T-cell (primary cell): Measurements from ENCODE around the gene CEBPG. TPM values are rescaled to one million over a fixed set of nuclear protein-coding genes. Genes with fewer than 3 reads are reported as not detected.

ENCODE experiments used
- ATAC-seq, 4 experiments: fragments of 200-7000 bp in 3 of 4; fragments of 150-1000 bp in 1 of 4; cut with Tn5 transposase; replicated peaks in 1 of 4; 1 replicate in 3 of 4; 2 replicates in 1 of 4; pipeline ENCODE4 v1.10.0; 2021; ENCODE audit warnings: moderate library complexity in 3 of 4, mild to moderate bottlenecking in 2 of 4, moderate number of reproducible peaks in 1 of 4
- CTCF ChIA-PET, 2 donors: fragments of 300-600 bp; sonication (Branson Sonifier 250); formaldehyde crosslinking; loops; one replicate each; lab custom pipeline; 2022; ENCODE audit warnings: antibody characterized with exemption in 2 of 2; lab: Charles Lee
- POLR2A ChIA-PET, 2 donors: fragments of 300-600 bp; sonication (Branson Sonifier 250); formaldehyde crosslinking; loops; one replicate each; lab custom pipeline; 2022; ENCODE audit warnings: antibody characterized with exemption in 2 of 2; lab: Charles Lee
- DNase-seq, 35 experiments: peaks; one replicate each; pipeline versions ENCODE4 v3.0.0 to v3.0.0-alpha.2; 2013 to 2023
- H3K27ac ChIP-seq: one replicate; pipeline ENCODE4 v1.5.1; 2013; ENCODE audit warnings: low read length
- H3K27me3 ChIP-seq, 2 experiments: replicated peaks in 1 of 2; 1 replicate in 1 of 2; 2 replicates in 1 of 2; pipeline versions ENCODE4 v1.6.1 to v1.7.0; 2013; ENCODE audit warnings: low read length in 1 of 2, mixed read lengths in 1 of 2; ENCODE audit not compliant: control insufficient read depth in 2 of 2, insufficient read depth in 2 of 2; ENCODE audit errors: extremely low read depth in 1 of 2
- H3K36me3 ChIP-seq, 2 donors: 1 replicate in 1 of 2; 2 replicates in 1 of 2; pipeline versions ENCODE4 v1.6.1 to v1.7.0; 2013; ENCODE audit warnings: low read length in 1 of 2; ENCODE audit not compliant: control insufficient read depth in 2 of 2, insufficient read depth in 1 of 2; ENCODE audit errors: extremely low read depth in 1 of 2
- H3K4me1 ChIP-seq, 2 experiments: 1 replicate in 1 of 2; 2 replicates in 1 of 2; pipeline versions ENCODE4 v1.6.1 to v1.7.0; 2013; ENCODE audit warnings: low read length in 2 of 2, mixed read lengths in 1 of 2; ENCODE audit not compliant: insufficient read depth in 2 of 2, control insufficient read depth in 1 of 2; ENCODE audit errors: extremely low read depth in 1 of 2
- H3K4me3 ChIP-seq, 2 donors: 1 replicate in 1 of 2; 2 replicates in 1 of 2; pipeline versions ENCODE4 v1.5.1 to v1.7.0; 2013; ENCODE audit warnings: mild to moderate bottlenecking in 2 of 2, low read length in 1 of 2, moderate library complexity in 1 of 2; ENCODE audit not compliant: control insufficient read depth in 1 of 2; ENCODE audit errors: extremely low read depth in 1 of 2
- H3K9me3 ChIP-seq: 2 replicates; pipeline ENCODE4 v1.7.0; 2013
- H3K27ac Mint-ChIP-seq, 2 donors: one replicate each; pipeline ENCODE4 v1.8.0; 2020 to 2021; ENCODE audit warnings: mild to moderate bottlenecking in 2 of 2, mixed read lengths in 2 of 2
- H3K27me3 Mint-ChIP-seq, 2 donors: one replicate each; pipeline ENCODE4 v1.8.0; 2021 to 2022; ENCODE audit warnings: mixed read lengths in 2 of 2
- H3K36me3 Mint-ChIP-seq: one replicate; pipeline ENCODE4 v1.8.0; 2021; ENCODE audit warnings: mixed read lengths
- H3K4me1 Mint-ChIP-seq, 3 donors: one replicate each; pipeline ENCODE4 v1.8.0; 2020 to 2022; ENCODE audit warnings: mixed read lengths in 3 of 3, mild to moderate bottlenecking in 1 of 3
- H3K4me3 Mint-ChIP-seq, 3 donors: one replicate each; pipeline ENCODE4 v1.8.0; 2020 to 2022; ENCODE audit warnings: mild to moderate bottlenecking in 3 of 3, mixed read lengths in 3 of 3, moderate library complexity in 3 of 3
- H3K9me3 Mint-ChIP-seq, 3 donors: one replicate each; pipeline ENCODE4 v1.8.0; 2020 to 2022; ENCODE audit warnings: mixed read lengths in 3 of 3
- WGBS: methylation state at CpG from one replicate; pipeline ENCODE4 v1.1.5; 2013; ENCODE audit warnings: missing lambda C conversion rate; ENCODE audit not compliant: insufficient coverage; 5-methylcytosine and 5-hydroxymethylcytosine counted together
- total RNA-seq, 35 experiments: library from RNA in 6 of 35; stranded (reverse) in 6 of 35; fragments of 120-200 nt in 1 of 35; gene quantifications; one replicate each; pipeline versions ENCODE4 v1.2.1 to v1.2.4 and lab custom pipeline; 2013 to 2026

The CEBPG gene
- total RNA-seq, 5 donors from 2014 or later (not counting 1 experiment from before 2014, with no cell fraction given): 15.9 to 27.1 (median 25.1) TPM

DNA sequence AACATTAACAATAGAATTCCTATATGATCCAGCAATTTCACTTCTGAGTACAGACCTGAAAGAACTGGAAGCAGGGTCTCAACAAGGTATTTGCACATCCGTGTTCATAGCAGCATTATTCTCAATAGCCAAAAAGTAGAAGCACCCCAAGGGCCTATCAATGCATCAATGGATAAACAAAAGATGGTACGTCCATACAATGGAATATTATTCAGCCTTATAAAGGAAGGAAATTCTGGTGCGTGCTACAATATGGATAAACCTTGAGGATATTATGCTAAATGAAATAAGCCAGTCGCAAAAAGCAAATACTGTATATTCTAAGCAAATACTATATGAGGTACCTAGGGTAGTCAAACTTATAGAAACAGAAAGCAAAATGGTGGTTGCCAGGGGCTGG is 40.4 kb upstream of the CEBPG start:
- WGBS: no CpG with 5 or more reads among the region's 4 CpGs
- ChIA-PET POLR2A (no interaction called here), CTCF (no interaction called here)
- Histone ChIP-seq H3K9me3 (no peaks in the 10 kb centered on the region), H3K4me1 (no peaks in the 10 kb centered on the region), H3K27ac (no peak overlapping the region), H3K27me3 (peaks cover 0 to 20% of the 10 kb centered on the region in 2 experiments), H3K36me3 (no peaks in the 10 kb centered on the region), H3K4me3 (no peak overlapping the region)
- H3K4me1 Mint-ChIP-seq: no peaks in the 10 kb centered on the region
- DNase-seq: no peak
- peaks cover 19 to 29% of the 10 kb centered on the region in 2 donors for H3K27me3 Mint-ChIP-seq
- H3K36me3 Mint-ChIP-seq: no peaks in the 10 kb centered on the region
- H3K4me3 Mint-ChIP-seq: no peak overlapping the region
- H3K9me3 Mint-ChIP-seq: no peaks in the 10 kb centered on the region
- ATAC-seq: no peak
- H3K27ac Mint-ChIP-seq: no peak overlapping the region

- Histone ChIP-seq H3K4me3 (no peak overlapping the region), H3K9me3 (no peaks in the 10 kb centered on the region), H3K4me1 (no peaks in the 10 kb centered on the region), H3K27ac (no peak overlapping the region), H3K36me3 (no peaks in the 10 kb centered on the region), H3K27me3 (peaks cover 0 to 18% of the 10 kb centered on the region in 2 experiments)
- Mint-ChIP-seq H3K9me3 (no peaks in the 10 kb centered on the region), H3K4me3 (no peak overlapping the region), H3K27ac (no peak overlapping the region), H3K36me3 (no peaks in the 10 kb centered on the region), H3K27me3 (peaks cover 15 to 27% of the 10 kb centered on the region in 2 donors), H3K4me1 (no peaks in the 10 kb centered on the region)
- CTCF ChIA-PET: no interaction called here
- DNase-seq: peak in 1 of 35 experiments; percentile 3
- no peak for ATAC-seq
- 100% methylated on average over 1 of the region's 3 CpGs for WGBS
- POLR2A ChIA-PET: no interaction called here
Observed at GRCh38 chr19:33333642-33334041, 39.9 kb upstream of the CEBPG start.

- H3K27ac ChIP-seq: no peak overlapping the region
- Mint-ChIP-seq H3K9me3 (no peaks in the 10 kb centered on the region), H3K27ac (no peak overlapping the region), H3K4me1 (no peaks in the 10 kb centered on the region), H3K36me3 (no peaks in the 10 kb centered on the region), H3K27me3 (peaks cover 13 to 24% of the 10 kb centered on the region in 2 donors), H3K4me3 (no peak overlapping the region)
- ChIA-PET CTCF (interaction anchor here in 1 of 2 donors (0.6 kb wide), 1 partner anchor 1097 kb away, joined by 3 read pairs; no protein-coding TSS in a partner anchor), POLR2A (no interaction called here)
- 80% methylated on average over 1 of the region's 3 CpGs for WGBS
- DNase-seq: no peak
- H3K36me3 ChIP-seq: no peaks in the 10 kb centered on the region
- H3K9me3 ChIP-seq: no peaks in the 10 kb centered on the region
- peaks cover 0 to 12% of the 10 kb centered on the region in 2 experiments for H3K27me3 ChIP-seq
- no peaks in the 10 kb centered on the region for H3K4me1 ChIP-seq
- no peak overlapping the region for H3K4me3 ChIP-seq
- no peak for ATAC-seq
Observed at GRCh38 chr19:33334271-33334670, 39.2 kb upstream of the CEBPG start.

DNA sequence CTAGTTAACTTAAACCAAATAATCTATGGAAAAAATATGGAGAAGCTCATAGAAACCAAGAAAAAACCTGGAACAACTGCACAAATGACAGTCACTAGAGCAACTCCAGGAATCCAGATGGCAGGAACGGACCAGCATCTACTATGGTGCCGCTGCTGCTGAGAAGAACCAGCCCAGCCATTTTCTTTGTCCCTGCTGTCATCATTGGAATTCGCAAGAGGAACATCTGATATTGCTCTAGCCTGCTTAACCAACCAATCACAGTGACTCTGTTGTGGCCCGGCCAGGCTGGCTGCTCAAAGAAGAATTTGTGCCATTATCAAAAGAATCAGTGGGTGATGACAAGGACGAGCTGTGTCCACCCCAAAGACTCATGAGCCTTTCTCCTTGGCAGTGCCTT is 38.1 kb upstream of the CEBPG start:
- Histone ChIP-seq H3K4me3 (no peak overlapping the region), H3K27ac (no peak overlapping the region), H3K4me1 (no peaks in the 10 kb centered on the region), H3K9me3 (no peaks in the 10 kb centered on the region), H3K36me3 (no peaks in the 10 kb centered on the region), H3K27me3 (peaks cover 0 to 12% of the 10 kb centered on the region in 2 experiments)
- Mint-ChIP-seq H3K4me1 (no peaks in the 10 kb centered on the region), H3K9me3 (no peaks in the 10 kb centered on the region), H3K27me3 (peaks cover 8 to 16% of the 10 kb centered on the region in 2 donors), H3K4me3 (no peak overlapping the region), H3K36me3 (no peaks in the 10 kb centered on the region), H3K27ac (no peak overlapping the region)
- ATAC-seq (no peak), DNase-seq (no peak)
- WGBS: 92% methylated on average over 3 of the region's 5 CpGs
- POLR2A ChIA-PET: no interaction called here
- CTCF ChIA-PET: interaction anchor here in 1 of 2 donors (0.6 kb wide), 2 partner anchors 211 to 824 kb away, joined by 6 to 9 read pairs; no protein-coding TSS in a partner anchor

- H3K4me1 Mint-ChIP-seq: no peaks in the 10 kb centered on the region
- Histone ChIP-seq H3K9me3 (no peaks in the 10 kb centered on the region), H3K36me3 (no peaks in the 10 kb centered on the region), H3K4me1 (no peaks in the 10 kb centered on the region), H3K27me3 (peaks cover 0 to 24% of the 10 kb centered on the region in 2 experiments), H3K4me3 (no peak overlapping the region), H3K27ac (no peak overlapping the region)
- no peak for DNase-seq
- no peaks in the 10 kb centered on the region for H3K9me3 Mint-ChIP-seq
- ChIA-PET POLR2A (no interaction called here), CTCF (no interaction called here)
- ATAC-seq: no peak
- no peak overlapping the region for H3K27ac Mint-ChIP-seq
- H3K36me3 Mint-ChIP-seq: no peaks in the 10 kb centered on the region
- 84% methylated on average over 5 of the region's 8 CpGs for WGBS
- peaks cover 32 to 33% of the 10 kb centered on the region in 2 donors for H3K27me3 Mint-ChIP-seq
- H3K4me3 Mint-ChIP-seq: no peak overlapping the region
Observed at GRCh38 chr19:33339016-33339984, 34.2 kb upstream of the CEBPG start.

- no peaks in the 10 kb centered on the region for H3K4me1 ChIP-seq
- no peak overlapping the region for H3K4me3 Mint-ChIP-seq
- H3K4me1 Mint-ChIP-seq: no peaks in the 10 kb centered on the region
- CTCF ChIA-PET: no interaction called here
- H3K9me3 ChIP-seq: no peaks in the 10 kb centered on the region
- no peak overlapping the region for H3K27ac ChIP-seq
- POLR2A ChIA-PET: no interaction called here
- WGBS: 42% methylated on average over 1 of the region's 2 CpGs
- no peak overlapping the region for H3K4me3 ChIP-seq
- H3K27ac Mint-ChIP-seq: no peak overlapping the region
- peaks cover 46 to 49% of the 10 kb centered on the region in 2 donors for H3K27me3 Mint-ChIP-seq
- H3K36me3 ChIP-seq: no peaks in the 10 kb centered on the region
- no peaks in the 10 kb centered on the region for H3K9me3 Mint-ChIP-seq
- no peaks in the 10 kb centered on the region for H3K36me3 Mint-ChIP-seq
- H3K27me3 ChIP-seq: peaks cover 0 to 24% of the 10 kb centered on the region in 2 experiments
- no peak for ATAC-seq
- no peak for DNase-seq
Observed at GRCh38 chr19:33340991-33341390, 32.5 kb upstream of the CEBPG start.
